ENCODE measurements around the gene PPTC7.
"Not testable (repeated sequence)": the region's sequence is repeated elsewhere in the genome, so short reads cannot be mapped to it uniquely, and the experiment has no call there.

PPTC7 gene

GRCh38 chr12:110560946-110561345 lies 22.2 kb downstream of the PPTC7 start:
- DNase-seq, result no peak

- no peak for DNase-seq
Measured at GRCh38 chr12:110560048-110560447, 23.1 kb downstream of the PPTC7 start.

GRCh38 chr12:110558945-110559344 lies 24.2 kb downstream of the PPTC7 start:
- DNase-seq, result not testable (repeated sequence)

GRCh38 chr12:110557300-110557699 lies 25.8 kb downstream of the PPTC7 start:
- no peak for DNase-seq

GRCh38 chr12:110556705-110557104 lies 26.4 kb downstream of the PPTC7 start:
- DNase-seq, result no peak

GRCh38 chr12:110555577-110556406 lies 27.3 kb downstream of the PPTC7 start:
- DNase-seq, result peak; percentile 80

- DNase-seq, result no peak
Measured at GRCh38 chr12:110554184-110554583, 28.9 kb downstream of the PPTC7 start.

GRCh38 chr12:110550981-110551380 lies 32.1 kb downstream of the PPTC7 start:
- DNase-seq, result no peak

GRCh38 chr12:110549716-110550115 lies 33.4 kb downstream of the PPTC7 start:
- DNase-seq, result no peak

- DNase-seq, result peak; percentile 72
Measured at GRCh38 chr12:110548678-110549077, 34.4 kb downstream of the PPTC7 start.

GRCh38 chr12:110547090-110547489 lies 36.0 kb downstream of the PPTC7 start:
- DNase-seq, result no peak

- peak; percentile 95 for DNase-seq
Measured at GRCh38 chr12:110546339-110546738, 36.8 kb downstream of the PPTC7 start.

- no peak for DNase-seq
Measured at GRCh38 chr12:110545812-110546211, 37.3 kb downstream of the PPTC7 start.

- DNase-seq, result peak; percentile 96
Measured at GRCh38 chr12:110545259-110545658, 37.9 kb downstream of the PPTC7 start.

GRCh38 chr12:110543965-110544364 lies 39.2 kb downstream of the PPTC7 start:
- no peak for DNase-seq

GRCh38 chr12:110543252-110543959 lies 39.7 kb downstream of the PPTC7 start:
- DNase-seq, result peak; percentile 40

- no peak for DNase-seq
Measured at GRCh38 chr12:110540048-110540447, 43.1 kb downstream of the PPTC7 start.

GRCh38 chr12:110538869-110539622 lies 44.1 kb downstream of the PPTC7 start:
- no peak for DNase-seq

- no peak for DNase-seq
Measured at GRCh38 chr12:110537605-110538409, 45.3 kb downstream of the PPTC7 start.

GRCh38 chr12:110536834-110537604 lies 46.1 kb downstream of the PPTC7 start:
- no peak for DNase-seq

GRCh38 chr12:110534811-110535210 lies 48.3 kb downstream of the PPTC7 start:
- DNase-seq, result no peak

- no peak for DNase-seq
Measured at GRCh38 chr12:110533607-110534006, 49.5 kb downstream of the PPTC7 start.

Measured in fibroblast of skin of abdomen (primary cell).